Measurements from ENCODE around the gene TMEM117.

The TMEM117 gene

DNA sequence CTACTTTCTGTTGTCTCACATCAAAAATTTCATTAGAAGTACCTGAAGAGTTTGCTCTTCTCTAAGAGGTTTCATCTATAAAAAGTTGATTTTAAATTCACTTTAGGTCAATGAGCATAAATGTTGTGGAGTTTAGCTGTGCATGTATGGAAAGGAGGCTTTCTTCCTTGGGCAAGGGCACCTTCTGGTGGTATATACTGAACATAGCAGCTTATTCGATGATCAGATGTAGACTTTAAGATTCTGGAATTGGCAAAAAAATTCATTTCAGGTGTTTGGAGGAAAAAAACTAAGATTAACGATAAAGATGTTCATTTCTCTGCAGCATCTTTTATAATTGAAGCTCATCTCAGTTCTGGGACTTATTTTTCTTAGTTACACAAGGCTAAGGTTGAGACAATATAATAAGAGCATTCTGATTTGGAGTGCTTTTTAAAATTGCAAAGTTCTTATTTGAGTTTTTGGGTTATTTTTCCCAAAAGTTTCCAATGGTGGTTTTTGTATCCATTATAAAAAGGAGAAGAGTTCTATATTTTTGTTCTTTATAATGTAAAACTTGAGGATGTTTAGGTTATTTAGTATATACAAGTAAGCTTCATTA, 46.8 kb downstream of the TMEM117 start:
- H3K27me3 ChIP-seq (ENCODE audit: control insufficient read depth in 2 of 2, insufficient read depth in 2 of 2, low read length in 2 of 2) = no peaks in the 10 kb centered on the region
- H3K36me3 ChIP-seq (ENCODE audit: control insufficient read depth in 2 of 2, insufficient read depth in 2 of 2, low read length in 2 of 2) = no peaks in the 10 kb centered on the region
- no peaks in the 10 kb centered on the region for H3K9me3 ChIP-seq (ENCODE audit: control insufficient read depth in 2 of 2, low read length in 2 of 2)
- no peak overlapping the region for H3K9ac ChIP-seq (ENCODE audit: low read depth in 1 of 2, low read length in 2 of 2)
- H3K4me1 ChIP-seq (ENCODE audit: control insufficient read depth in 2 of 2, insufficient read depth in 2 of 2, low read length in 2 of 2) = no peaks in the 10 kb centered on the region
- H3K4me3 ChIP-seq (ENCODE audit: low read length in 2 of 2) = no peak overlapping the region
- no peak overlapping the region for H3K27ac ChIP-seq (ENCODE audit: low read depth in 2 of 2, low read length in 2 of 2)

DNA sequence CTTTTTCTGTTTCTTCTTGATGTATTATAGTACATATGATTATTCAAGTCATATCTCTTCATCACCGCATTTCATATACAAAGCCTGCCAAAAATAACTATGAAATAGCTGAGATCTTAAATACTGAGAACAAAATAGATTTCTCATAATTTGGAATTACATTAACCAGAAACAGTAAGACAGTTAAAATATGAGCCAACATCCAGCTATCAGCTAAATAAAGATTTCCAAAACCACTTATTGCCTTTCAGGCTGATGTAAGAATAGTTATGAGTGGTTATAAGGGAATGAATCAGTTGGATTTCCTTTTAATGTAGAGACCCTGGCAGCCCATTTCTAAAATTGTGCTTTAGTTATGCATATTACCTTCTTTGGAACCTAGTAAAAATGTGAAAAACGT, 47.4 kb downstream of the TMEM117 start:
- Histone ChIP-seq H3K27me3 (ENCODE audit: control insufficient read depth in 2 of 2, insufficient read depth in 2 of 2, low read length in 2 of 2) (no peaks in the 10 kb centered on the region), H3K9me3 (ENCODE audit: control insufficient read depth in 2 of 2, low read length in 2 of 2) (no peaks in the 10 kb centered on the region)

DNA sequence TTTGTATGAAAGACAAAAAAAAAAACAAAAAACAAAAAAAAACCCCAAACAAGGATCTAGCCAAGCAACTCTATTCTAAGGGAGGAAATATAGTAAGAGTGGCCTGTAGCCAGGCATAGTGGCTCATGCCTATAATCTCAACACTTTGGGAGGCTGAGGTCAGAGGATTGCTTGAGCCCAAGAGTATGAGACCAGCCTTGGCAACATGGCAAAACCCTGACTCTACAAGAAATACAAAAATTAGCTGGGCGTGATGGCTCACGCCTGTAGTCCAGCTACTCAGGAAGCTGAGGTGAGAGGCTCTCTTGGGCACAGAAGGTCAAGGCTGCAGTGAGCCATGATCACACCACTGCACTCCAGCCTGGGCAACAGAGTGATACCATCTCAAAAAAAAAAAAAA, 47.9 kb downstream of the TMEM117 start:
- Histone ChIP-seq H3K4me3 (ENCODE audit: low read length in 2 of 2) (no peak overlapping the region), H3K4me1 (ENCODE audit: control insufficient read depth in 2 of 2, insufficient read depth in 2 of 2, low read length in 2 of 2) (no peaks in the 10 kb centered on the region), H3K27me3 (ENCODE audit: control insufficient read depth in 2 of 2, insufficient read depth in 2 of 2, low read length in 2 of 2) (no peaks in the 10 kb centered on the region), H3K27ac (ENCODE audit: low read depth in 2 of 2, low read length in 2 of 2) (no peak overlapping the region), H3K9me3 (ENCODE audit: control insufficient read depth in 2 of 2, low read length in 2 of 2) (no peaks in the 10 kb centered on the region), H3K36me3 (ENCODE audit: control insufficient read depth in 2 of 2, insufficient read depth in 2 of 2, low read length in 2 of 2) (no peaks in the 10 kb centered on the region), H3K9ac (ENCODE audit: low read depth in 1 of 2, low read length in 2 of 2) (no peak overlapping the region)

More for the DNA sequence above, 47.4 kb downstream of the TMEM117 start:
- Histone ChIP-seq H3K9ac (ENCODE audit: low read depth in 1 of 2, low read length in 2 of 2) (no peak overlapping the region), H3K4me1 (ENCODE audit: control insufficient read depth in 2 of 2, insufficient read depth in 2 of 2, low read length in 2 of 2) (no peaks in the 10 kb centered on the region), H3K36me3 (ENCODE audit: control insufficient read depth in 2 of 2, insufficient read depth in 2 of 2, low read length in 2 of 2) (no peaks in the 10 kb centered on the region), H3K27ac (ENCODE audit: low read depth in 2 of 2, low read length in 2 of 2) (no peak overlapping the region), H3K4me3 (ENCODE audit: low read length in 2 of 2) (no peak overlapping the region)

DNA sequence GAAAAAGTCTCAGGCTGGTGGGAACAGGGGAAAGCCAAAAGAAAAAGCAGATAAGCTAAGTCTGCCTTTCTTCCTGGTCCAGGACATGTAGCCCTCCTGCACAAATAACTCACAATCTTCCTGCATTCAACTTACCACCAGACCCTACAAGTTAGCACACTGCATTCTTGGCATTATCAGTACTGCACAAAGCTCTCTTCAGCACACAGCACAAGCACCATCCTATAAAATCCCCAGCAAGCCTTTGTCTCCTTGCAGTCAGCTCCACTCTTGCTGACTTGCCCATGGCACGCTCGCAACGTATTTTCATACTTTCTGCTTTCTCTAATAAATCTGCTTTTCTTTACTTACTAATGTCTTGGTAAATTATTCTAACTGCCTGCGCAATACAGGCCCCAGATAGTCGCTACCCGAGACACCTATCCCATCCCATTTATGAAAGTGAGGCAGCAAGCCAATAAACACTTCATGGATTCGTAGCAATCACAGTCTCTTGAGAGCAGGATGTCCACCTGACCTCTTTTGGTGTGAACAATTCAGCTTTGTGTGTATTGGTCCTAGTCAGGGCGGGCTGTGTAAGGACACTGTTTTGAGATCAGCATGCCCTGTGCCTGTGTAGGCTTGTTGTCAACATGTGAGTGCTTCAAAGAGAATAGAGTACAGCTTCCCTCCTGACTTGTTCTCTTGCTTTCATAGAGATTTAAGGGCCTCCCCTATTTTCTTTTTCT, 49.0 kb downstream of the TMEM117 start:
- Histone ChIP-seq H3K36me3 (ENCODE audit: control insufficient read depth in 2 of 2, insufficient read depth in 2 of 2, low read length in 2 of 2) (no peaks in the 10 kb centered on the region), H3K9me3 (ENCODE audit: control insufficient read depth in 2 of 2, low read length in 2 of 2) (no peaks in the 10 kb centered on the region), H3K9ac (ENCODE audit: low read depth in 1 of 2, low read length in 2 of 2) (no peak overlapping the region), H3K4me1 (ENCODE audit: control insufficient read depth in 2 of 2, insufficient read depth in 2 of 2, low read length in 2 of 2) (no peaks in the 10 kb centered on the region), H3K27me3 (ENCODE audit: control insufficient read depth in 2 of 2, insufficient read depth in 2 of 2, low read length in 2 of 2) (no peaks in the 10 kb centered on the region), H3K4me3 (ENCODE audit: low read length in 2 of 2) (no peak overlapping the region), H3K27ac (ENCODE audit: low read depth in 2 of 2, low read length in 2 of 2) (no peak overlapping the region)

DNA sequence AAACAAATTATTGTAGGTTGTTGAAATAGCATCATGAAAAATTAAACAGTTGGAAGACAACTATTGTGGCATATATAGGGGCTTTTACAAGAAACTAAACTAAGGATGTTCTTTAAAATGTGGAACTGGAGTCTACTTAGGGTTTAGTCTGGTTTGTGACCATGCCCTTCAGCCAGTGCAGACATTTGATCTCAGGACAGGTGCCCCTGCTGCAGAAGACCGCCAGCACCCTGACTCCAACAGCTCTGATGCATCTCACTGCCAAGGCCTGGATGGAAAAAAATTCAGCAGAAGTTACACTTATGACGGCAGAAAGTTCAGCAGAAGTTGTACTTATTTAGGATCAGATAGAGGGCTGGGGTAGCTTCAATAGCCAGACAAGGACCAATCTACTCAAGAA, 51.5 kb downstream of the TMEM117 start:
- Histone ChIP-seq H3K4me1 (ENCODE audit: control insufficient read depth in 2 of 2, insufficient read depth in 2 of 2, low read length in 2 of 2) (no peaks in the 10 kb centered on the region), H3K4me3 (ENCODE audit: low read length in 2 of 2) (no peak overlapping the region), H3K27me3 (ENCODE audit: control insufficient read depth in 2 of 2, insufficient read depth in 2 of 2, low read length in 2 of 2) (no peaks in the 10 kb centered on the region), H3K27ac (ENCODE audit: low read depth in 2 of 2, low read length in 2 of 2) (no peak overlapping the region), H3K9me3 (ENCODE audit: control insufficient read depth in 2 of 2, low read length in 2 of 2) (no peaks in the 10 kb centered on the region), H3K36me3 (ENCODE audit: control insufficient read depth in 2 of 2, insufficient read depth in 2 of 2, low read length in 2 of 2) (no peaks in the 10 kb centered on the region), H3K9ac (ENCODE audit: low read depth in 1 of 2, low read length in 2 of 2) (no peak overlapping the region)

DNA sequence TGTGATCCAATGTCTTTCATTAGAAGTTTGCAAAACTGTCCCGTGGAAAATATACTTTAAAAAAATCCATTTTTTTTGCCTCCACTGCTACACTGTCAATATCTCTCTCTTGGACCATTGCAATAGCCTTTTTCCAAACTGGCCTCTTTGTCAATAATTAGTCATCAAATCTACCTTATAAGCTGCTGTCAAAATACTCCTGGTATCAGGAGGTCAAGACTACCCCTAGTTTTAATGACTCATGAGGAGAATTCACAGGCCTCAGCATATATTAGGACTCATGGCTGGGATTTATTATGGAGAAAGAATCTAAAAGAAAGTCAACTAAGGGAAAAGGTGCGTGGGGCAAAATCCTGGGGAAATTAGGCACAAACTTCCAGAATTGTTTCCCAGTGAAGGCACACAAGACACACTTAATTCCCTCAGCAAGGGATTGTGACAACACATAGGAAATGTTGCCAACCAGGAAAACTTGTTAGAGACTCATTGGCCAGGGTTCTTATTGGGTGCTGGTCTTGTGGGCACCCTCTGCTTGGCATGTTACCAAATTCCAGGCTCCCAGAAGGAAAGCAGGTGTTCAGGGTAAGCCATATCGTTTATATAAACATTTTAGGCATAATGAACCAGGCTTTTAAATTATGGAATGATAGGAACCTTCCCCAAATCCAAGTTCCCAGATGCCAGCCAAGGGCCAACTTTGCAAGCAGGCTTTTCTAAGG, 56.1 kb downstream of the TMEM117 start:
- Histone ChIP-seq H3K4me1 (ENCODE audit: control insufficient read depth in 2 of 2, insufficient read depth in 2 of 2, low read length in 2 of 2) (no peaks in the 10 kb centered on the region), H3K27ac (ENCODE audit: low read depth in 2 of 2, low read length in 2 of 2) (no peak overlapping the region), H3K4me3 (ENCODE audit: low read length in 2 of 2) (no peak overlapping the region), H3K9ac (ENCODE audit: low read depth in 1 of 2, low read length in 2 of 2) (no peak overlapping the region), H3K9me3 (ENCODE audit: control insufficient read depth in 2 of 2, low read length in 2 of 2) (no peaks in the 10 kb centered on the region), H3K27me3 (ENCODE audit: control insufficient read depth in 2 of 2, insufficient read depth in 2 of 2, low read length in 2 of 2) (no peaks in the 10 kb centered on the region), H3K36me3 (ENCODE audit: control insufficient read depth in 2 of 2, insufficient read depth in 2 of 2, low read length in 2 of 2) (no peaks in the 10 kb centered on the region)

GRCh38 chr12:43893670-43894069, 57.8 kb downstream of the TMEM117 start:
- Histone ChIP-seq H3K9ac (ENCODE audit: low read depth in 1 of 2, low read length in 2 of 2) (no peak overlapping the region), H3K27me3 (ENCODE audit: control insufficient read depth in 2 of 2, insufficient read depth in 2 of 2, low read length in 2 of 2) (no peaks in the 10 kb centered on the region), H3K4me1 (ENCODE audit: control insufficient read depth in 2 of 2, insufficient read depth in 2 of 2, low read length in 2 of 2) (no peaks in the 10 kb centered on the region), H3K4me3 (ENCODE audit: low read length in 2 of 2) (no peak overlapping the region), H3K36me3 (ENCODE audit: control insufficient read depth in 2 of 2, insufficient read depth in 2 of 2, low read length in 2 of 2) (no peaks in the 10 kb centered on the region), H3K27ac (ENCODE audit: low read depth in 2 of 2, low read length in 2 of 2) (no peak overlapping the region), H3K9me3 (ENCODE audit: control insufficient read depth in 2 of 2, low read length in 2 of 2) (no peaks in the 10 kb centered on the region)

GRCh38 chr12:43895580-43896206, 59.8 kb downstream of the TMEM117 start:
- Histone ChIP-seq H3K9me3 (ENCODE audit: control insufficient read depth in 2 of 2, low read length in 2 of 2) (no peaks in the 10 kb centered on the region), H3K27ac (ENCODE audit: low read depth in 2 of 2, low read length in 2 of 2) (no peak overlapping the region), H3K36me3 (ENCODE audit: control insufficient read depth in 2 of 2, insufficient read depth in 2 of 2, low read length in 2 of 2) (no peaks in the 10 kb centered on the region), H3K27me3 (ENCODE audit: control insufficient read depth in 2 of 2, insufficient read depth in 2 of 2, low read length in 2 of 2) (no peaks in the 10 kb centered on the region), H3K4me3 (ENCODE audit: low read length in 2 of 2) (no peak overlapping the region), H3K4me1 (ENCODE audit: control insufficient read depth in 2 of 2, insufficient read depth in 2 of 2, low read length in 2 of 2) (no peaks in the 10 kb centered on the region), H3K9ac (ENCODE audit: low read depth in 1 of 2, low read length in 2 of 2) (no peak overlapping the region)

GRCh38 chr12:43896496-43896895, 60.6 kb downstream of the TMEM117 start:
- Histone ChIP-seq H3K27me3 (ENCODE audit: control insufficient read depth in 2 of 2, insufficient read depth in 2 of 2, low read length in 2 of 2) (no peaks in the 10 kb centered on the region), H3K4me3 (ENCODE audit: low read length in 2 of 2) (no peak overlapping the region), H3K4me1 (ENCODE audit: control insufficient read depth in 2 of 2, insufficient read depth in 2 of 2, low read length in 2 of 2) (no peaks in the 10 kb centered on the region), H3K9ac (ENCODE audit: low read depth in 1 of 2, low read length in 2 of 2) (no peak overlapping the region), H3K27ac (ENCODE audit: low read depth in 2 of 2, low read length in 2 of 2) (no peak overlapping the region), H3K36me3 (ENCODE audit: control insufficient read depth in 2 of 2, insufficient read depth in 2 of 2, low read length in 2 of 2) (no peaks in the 10 kb centered on the region), H3K9me3 (ENCODE audit: control insufficient read depth in 2 of 2, low read length in 2 of 2) (no peaks in the 10 kb centered on the region)

DNA sequence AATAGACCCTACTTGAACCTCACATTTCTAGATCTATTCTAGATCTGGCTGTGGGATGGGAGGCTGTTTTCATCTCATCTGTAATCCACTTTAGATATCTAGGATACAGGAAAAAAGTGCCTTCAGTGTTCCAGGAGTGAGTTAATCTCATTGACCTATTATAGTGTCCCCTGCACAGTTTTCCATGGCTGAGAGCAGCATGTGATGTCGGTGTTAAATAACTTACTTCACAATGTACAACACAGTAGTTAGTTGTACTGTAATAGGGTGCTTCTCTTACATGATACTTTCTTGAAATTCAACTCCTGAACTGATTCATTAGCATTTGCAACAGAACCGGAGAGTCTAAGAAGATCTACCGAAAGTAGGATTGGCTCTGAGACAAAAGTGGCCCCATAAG, 62.6 kb downstream of the TMEM117 start:
- H3K9me3 ChIP-seq (ENCODE audit: control insufficient read depth in 2 of 2, low read length in 2 of 2) = no peaks in the 10 kb centered on the region
- no peaks in the 10 kb centered on the region for H3K36me3 ChIP-seq (ENCODE audit: control insufficient read depth in 2 of 2, insufficient read depth in 2 of 2, low read length in 2 of 2)
- H3K27me3 ChIP-seq (ENCODE audit: control insufficient read depth in 2 of 2, insufficient read depth in 2 of 2, low read length in 2 of 2) = no peaks in the 10 kb centered on the region
- H3K27ac ChIP-seq (ENCODE audit: low read depth in 2 of 2, low read length in 2 of 2) = no peak overlapping the region
- no peak overlapping the region for H3K9ac ChIP-seq (ENCODE audit: low read depth in 1 of 2, low read length in 2 of 2)
- H3K4me1 ChIP-seq (ENCODE audit: control insufficient read depth in 2 of 2, insufficient read depth in 2 of 2, low read length in 2 of 2) = no peaks in the 10 kb centered on the region
- H3K4me3 ChIP-seq (ENCODE audit: low read length in 2 of 2) = no peak overlapping the region

Data from mucosa of rectum (tissue), 2 donors.